GM19455 (cell line): ENCODE data around the gene PPP1R37.

Experiments used
- ATAC-seq: cut with Tn5 transposase; IDR thresholded peaks from one replicate; pipeline ENCODE4 v1.9.1; 2021; ENCODE audit not compliant: unreplicated experiment

PPP1R37 gene

DNA sequence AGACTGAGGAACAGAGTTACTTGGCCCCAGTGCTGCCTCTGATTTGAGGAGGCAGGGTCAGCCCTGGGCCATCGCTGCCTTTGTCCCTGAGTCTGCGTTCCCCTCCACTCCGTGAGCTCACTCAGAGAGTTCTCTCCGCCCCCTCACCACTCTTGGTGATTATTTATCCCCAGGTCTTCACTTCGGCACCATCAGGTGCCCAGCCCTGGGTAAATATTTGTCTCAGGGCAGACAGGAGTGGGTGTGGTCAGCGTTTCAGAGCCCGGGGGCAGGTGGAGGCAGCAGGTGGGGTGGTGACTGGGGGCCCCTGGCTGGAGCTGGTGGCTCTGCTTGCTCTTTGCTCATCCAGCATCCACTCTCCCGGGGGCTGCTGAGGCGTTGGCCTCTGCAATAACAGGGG lies 20.6 kb downstream of the PPP1R37 start:
- ATAC-seq = no peak

DNA sequence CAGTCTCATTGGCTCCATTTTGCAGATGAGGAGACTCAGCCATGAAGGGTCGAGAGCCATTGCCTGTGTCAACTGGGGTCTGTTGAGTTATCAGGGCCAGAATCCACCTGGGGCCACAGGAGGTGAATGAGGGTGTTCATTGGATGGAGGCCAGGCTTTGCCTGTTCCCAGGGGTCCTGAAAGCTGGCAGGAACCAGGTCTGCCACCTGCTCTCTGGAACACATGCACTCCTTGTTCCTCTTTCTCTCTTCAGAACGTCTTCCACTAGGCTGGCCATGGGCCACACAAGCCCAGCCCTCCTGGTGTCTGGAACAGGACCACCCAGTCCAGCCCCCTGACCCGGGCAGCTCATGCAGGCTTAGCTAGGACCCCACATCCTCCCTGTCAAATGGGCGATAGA lies 21.1 kb downstream of the PPP1R37 start:
- ATAC-seq = no peak

DNA sequence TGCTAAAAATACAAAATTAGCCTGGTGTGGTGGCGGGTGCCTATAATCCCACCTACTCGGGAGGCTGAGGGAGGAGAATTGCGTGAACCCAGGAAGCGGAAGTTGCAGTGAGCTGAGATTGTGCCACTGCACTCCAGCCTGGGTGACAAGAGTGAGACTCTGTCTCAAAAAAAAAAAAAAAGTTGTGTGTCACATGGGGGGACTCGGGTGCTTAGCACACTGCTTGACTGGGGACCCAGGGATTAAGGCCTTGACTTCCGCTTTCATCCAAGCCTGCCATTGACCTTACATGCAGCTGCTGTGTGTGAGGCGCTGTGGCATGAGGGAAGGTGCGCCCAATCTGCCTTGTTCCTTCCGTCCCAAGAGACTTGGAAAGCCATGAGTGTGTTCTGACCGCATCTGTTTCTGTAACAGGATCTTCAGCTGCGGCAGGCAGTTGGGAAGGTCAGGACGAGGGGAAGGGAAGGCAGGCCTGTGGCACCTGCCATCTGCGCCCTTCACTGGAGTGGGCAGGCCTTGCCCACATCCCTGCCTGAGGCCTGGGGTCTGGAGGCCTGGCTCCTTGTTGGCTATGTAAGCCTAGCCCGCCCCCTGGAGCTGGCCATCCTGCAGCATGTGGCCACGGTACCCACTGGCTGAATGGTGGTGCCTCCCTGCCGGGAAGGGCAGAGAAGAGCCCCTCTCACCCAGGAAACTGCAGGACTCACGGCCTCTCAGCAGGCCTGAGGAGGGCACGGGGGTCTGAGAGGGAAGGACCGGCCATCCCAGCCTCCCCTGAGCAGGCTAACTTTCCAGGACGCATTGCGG lies 23.0 kb downstream of the PPP1R37 start:
- ATAC-seq = no peak

- no peak for ATAC-seq
These were observed 24.2 kb downstream of the PPP1R37 start for GRCh38 chr19:45117167-45117594.

DNA sequence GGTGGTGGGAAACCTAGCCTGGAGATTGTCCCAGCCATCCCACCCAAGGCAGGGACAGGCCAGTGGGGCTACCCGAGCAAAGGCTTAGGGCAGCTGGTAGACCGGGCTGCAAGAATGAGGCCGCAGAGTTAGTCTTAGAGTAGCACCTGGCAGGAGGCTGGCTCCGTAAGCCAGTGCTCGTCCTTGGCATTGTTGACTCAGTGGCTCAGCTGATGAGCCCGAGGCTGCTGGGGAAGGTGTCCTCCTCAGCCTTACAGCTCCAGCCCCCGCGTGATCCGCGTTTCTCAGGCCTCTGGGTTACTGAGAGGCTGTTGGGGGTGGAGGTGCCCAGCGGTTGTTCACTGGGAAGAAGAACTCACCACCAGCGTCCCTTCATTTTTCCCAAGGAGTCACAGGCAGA lies 24.7 kb downstream of the PPP1R37 start:
- no peak for ATAC-seq

- ATAC-seq = no peak
These were observed 25.1 kb downstream of the PPP1R37 start for GRCh38 chr19:45118106-45118505.

- ATAC-seq = peak; percentile 51
These were observed 25.8 kb downstream of the PPP1R37 start for GRCh38 chr19:45118591-45119355.

DNA sequence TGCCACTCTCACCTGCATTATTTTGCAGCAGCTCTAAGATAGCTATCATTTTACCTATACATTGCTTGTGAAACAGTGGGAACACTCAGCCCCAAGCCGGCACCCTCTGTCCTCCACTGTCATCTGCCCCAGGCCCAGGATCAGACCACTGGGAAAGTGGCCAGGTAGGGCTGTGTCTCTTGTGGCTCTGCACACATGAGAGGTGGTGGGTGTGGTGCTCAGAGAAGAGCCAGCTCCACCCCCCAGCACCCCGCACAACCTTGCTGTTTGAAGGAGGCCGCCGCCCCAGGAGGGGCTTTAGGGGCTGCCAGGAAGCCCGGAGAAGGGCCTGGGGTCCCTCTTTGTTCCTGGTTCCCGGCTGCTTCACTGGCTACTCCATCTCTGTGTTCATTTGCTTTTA lies 26.6 kb downstream of the PPP1R37 start:
- ATAC-seq = no peak

DNA sequence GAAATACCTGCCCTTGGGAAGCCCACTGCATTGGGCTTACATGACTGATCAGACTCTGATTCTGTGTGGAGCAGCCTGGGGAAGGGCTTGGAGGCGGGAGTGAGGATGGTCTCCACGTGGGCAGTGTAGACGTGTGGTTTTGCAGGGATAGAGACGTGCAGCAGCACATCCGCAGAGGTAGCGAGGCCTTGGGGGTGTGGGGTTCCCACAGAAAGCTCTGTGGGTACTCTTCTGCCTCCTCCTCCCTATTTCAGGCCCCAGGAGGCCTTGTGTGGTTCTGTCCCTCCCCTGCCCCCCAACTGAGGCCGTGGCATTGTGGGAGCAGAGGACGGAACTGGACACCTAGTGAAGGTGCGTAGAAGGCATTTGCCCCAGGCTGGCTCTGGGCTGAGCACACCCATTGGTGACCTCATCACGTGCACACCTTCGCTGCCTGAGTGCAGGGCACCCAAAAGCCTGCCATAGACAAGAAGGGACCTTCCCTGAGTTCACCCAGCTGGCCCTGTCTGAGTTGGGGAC lies 28.9 kb downstream of the PPP1R37 start:
- no peak for ATAC-seq

DNA sequence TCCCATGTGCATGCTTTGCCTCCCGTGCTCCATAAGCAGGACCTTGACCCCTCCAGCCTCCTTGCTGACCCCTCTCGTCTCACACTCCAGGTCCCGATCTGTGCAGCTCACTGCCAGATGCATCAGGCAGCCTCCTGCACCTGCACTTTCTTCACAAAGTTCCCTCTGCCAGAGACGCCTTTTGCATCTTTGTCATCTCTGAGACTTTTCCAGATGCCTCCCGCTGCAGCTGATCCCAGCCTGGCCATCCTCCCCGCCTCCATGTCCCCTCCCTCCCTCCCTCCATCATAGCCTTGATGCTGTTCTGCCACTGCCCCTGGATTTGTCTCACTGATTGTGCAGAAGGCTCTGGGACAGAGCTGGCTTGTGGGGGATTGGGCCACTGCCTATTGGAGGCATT lies 29.9 kb downstream of the PPP1R37 start:
- no peak for ATAC-seq

- ATAC-seq = no peak
These were observed 30.5 kb downstream of the PPP1R37 start for GRCh38 chr19:45123440-45123850.

DNA sequence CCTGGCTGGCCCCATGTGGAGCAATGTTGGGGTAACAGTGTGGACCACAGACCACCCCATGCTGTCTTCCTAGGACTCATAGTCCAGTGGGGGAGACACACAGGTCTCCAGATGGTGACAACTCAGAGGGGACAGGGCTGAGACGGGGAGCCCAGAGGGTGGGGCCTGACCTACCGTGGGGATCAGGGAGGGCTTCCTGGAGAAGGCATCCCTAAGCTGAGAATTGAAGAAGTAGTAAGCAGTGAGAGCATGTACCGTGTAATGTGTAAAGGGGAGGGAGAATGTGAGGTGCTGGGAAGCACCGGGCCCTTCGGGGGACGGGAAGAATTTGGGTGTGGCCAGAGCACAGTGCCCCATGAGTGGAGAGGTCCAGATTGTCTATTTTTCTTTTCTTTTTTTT lies 31.0 kb downstream of the PPP1R37 start:
- no peak for ATAC-seq

- no peak for ATAC-seq
These were observed 32.4 kb downstream of the PPP1R37 start for GRCh38 chr19:45125360-45125759.

GRCh38 chr19:45125975-45126493 lies 33.1 kb downstream of the PPP1R37 start:
- ATAC-seq = no peak

DNA sequence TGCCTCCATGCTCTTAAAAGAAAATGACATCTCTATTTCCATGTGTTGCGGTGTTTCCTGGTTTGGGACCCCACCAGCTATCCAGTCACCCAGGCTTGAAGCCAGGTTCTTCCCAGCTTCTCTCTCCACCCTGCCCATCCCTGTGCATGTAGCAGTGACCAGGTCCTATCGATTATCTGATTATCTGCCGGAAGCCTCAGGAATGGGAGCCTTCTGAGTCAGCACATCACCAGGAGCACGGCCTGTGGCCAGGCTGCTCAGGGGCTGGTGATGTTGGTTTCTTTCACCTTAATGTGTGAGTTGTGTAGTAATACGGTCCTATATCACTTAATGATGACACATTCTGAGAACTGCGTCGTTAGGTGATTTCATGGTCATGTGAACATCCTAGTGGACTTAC lies 33.7 kb downstream of the PPP1R37 start:
- ATAC-seq = no peak

GRCh38 chr19:45128146-45128545 lies 35.2 kb downstream of the PPP1R37 start:
- ATAC-seq = no peak

- no peak for ATAC-seq
These were observed 35.8 kb downstream of the PPP1R37 start for GRCh38 chr19:45128806-45129205.

- no peak for ATAC-seq
These were observed 37.3 kb downstream of the PPP1R37 start for GRCh38 chr19:45130236-45130635.

DNA sequence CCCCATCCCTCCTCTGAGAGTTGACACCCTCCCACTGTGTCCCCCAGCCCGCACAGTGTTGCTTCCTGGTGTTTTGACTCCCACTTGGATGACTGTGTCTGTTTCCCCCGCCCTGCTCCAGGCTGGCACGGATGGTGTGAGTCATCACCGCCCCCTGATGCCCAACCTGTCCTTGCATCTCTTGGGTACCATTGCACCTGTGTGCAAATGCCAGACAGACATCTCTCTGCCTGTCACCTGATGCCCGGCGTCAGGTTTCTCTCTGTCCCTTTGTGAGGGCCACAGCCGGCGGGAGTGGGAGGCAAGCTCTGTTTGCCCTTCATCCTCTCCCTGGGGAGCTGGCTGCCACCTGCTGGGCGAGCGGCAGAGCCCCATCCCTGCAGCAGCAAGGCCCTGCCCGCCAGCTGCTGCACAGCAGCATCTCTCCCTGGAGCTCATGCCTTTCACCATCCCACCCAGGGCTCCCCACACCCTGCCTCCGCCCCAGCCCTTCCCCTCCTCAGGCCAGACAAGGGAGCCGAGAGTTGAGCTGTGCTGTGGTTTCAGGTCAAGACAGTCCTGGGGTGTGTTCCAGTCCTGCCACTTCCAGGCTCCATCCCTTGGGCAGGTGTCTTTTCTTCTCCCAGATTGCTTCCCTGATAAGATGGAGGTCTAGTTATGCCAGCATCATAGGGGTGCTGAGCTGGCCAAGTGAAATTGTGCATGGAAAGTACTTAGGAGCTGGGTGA lies 38.1 kb downstream of the PPP1R37 start:
- ATAC-seq = no peak

DNA sequence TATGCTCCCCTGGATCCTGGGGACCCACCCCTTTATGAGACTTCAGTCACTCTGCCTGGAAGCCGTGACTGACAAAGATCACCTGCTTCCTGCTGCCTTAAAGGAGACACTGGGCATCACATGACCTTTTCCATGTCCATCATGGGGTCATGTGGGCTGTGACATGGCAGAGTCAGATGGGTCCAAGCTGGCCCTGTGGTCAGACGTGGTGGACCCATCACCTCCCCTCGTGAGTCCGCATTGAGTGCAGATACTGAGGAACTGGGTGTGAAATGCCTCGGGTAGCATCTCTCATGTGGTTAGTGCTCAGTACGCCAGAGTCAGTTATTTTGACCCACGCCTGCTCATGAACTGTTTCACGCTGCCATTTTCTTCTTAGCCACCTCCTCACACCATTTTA lies 40.7 kb downstream of the PPP1R37 start:
- ATAC-seq = no peak

GRCh38 chr19:45135176-45135885 lies 42.4 kb downstream of the PPP1R37 start:
- ATAC-seq = no peak
